PC-3 (cell line): Measurements from ENCODE around the gene KRTCAP2.
A peak's percentile ranks its signal among the peaks of the same experiment; 100 is the strongest.

ENCODE experiments used
- CTCF ChIP-seq: fragments of 300-600 bp; sonication (generic); conservative IDR thresholded peaks from 2 replicates; pipeline ENCODE4 v1.5.1; 2017; ENCODE audit warnings: antibody characterized with exemption, low read depth, mild to moderate bottlenecking, low read length
- EZH2 ChIP-seq: fragments of 300-600 bp; sonication (generic); IDR thresholded peaks from one replicate; pipeline ENCODE4 v1.6.1; 2017; ENCODE audit warnings: antibody characterized with exemption, mild to moderate bottlenecking, low read length; ENCODE audit not compliant: unreplicated experiment

GRCh38 chr1:155206891-155207805 lies 34.0 kb upstream of the KRTCAP2 start:
- peak; percentile 95 for TF ChIP-seq CTCF
- no peak for TF ChIP-seq EZH2
